Thyroid gland (tissue), 4 donors: ENCODE results near the gene CLDN4.
"Not testable (repeated sequence)": the region's sequence is repeated elsewhere in the genome, so short reads cannot be mapped to it uniquely, and the experiment has no call there.

Experiments used
- POLR2A ChIP-seq, 2 donors: fragments of 450-650 bp; IDR thresholded peaks; one replicate each; pipeline ENCODE4 v1.6.1; 2017; ENCODE audit warnings: antibody characterized with exemption in 2 of 2, mild to moderate bottlenecking in 2 of 2, moderate library complexity in 1 of 2
- TF ChIP-seq, protein P1 (sequence below), 6 experiments: fragments of 200-600 bp in 3 of 6; fragments of 450-650 bp in 3 of 6; sonication (generic) in 3 of 6; IDR thresholded peaks; one replicate each; pipeline ENCODE4 v1.5.1; 2016 to 2019; ENCODE audit warnings: antibody characterized with exemption in 6 of 6, mild to moderate bottlenecking in 2 of 6, inconsistent platforms in 1 of 6, moderate library complexity in 1 of 6

DNA sequence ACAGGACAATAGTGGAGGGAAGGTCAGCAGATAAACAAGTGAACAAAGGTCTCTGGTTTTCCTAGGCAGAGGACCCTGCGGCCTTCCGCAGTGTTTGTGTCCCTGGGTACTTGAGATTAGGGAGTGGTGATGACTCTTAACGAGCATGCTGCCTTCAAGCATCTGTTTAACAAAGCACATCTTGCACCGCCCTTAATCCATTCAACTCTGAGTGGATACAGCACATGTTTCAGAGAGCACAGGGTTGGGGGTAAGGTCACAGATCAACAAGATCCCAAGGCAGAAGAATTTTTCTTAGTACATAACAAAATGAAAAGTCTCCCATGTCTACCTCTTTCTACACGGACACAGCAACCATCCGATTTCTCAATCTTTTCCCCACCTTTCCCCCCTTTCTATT, 34.1 kb upstream of the CLDN4 start:
- TF ChIP-seq, protein P1, sequence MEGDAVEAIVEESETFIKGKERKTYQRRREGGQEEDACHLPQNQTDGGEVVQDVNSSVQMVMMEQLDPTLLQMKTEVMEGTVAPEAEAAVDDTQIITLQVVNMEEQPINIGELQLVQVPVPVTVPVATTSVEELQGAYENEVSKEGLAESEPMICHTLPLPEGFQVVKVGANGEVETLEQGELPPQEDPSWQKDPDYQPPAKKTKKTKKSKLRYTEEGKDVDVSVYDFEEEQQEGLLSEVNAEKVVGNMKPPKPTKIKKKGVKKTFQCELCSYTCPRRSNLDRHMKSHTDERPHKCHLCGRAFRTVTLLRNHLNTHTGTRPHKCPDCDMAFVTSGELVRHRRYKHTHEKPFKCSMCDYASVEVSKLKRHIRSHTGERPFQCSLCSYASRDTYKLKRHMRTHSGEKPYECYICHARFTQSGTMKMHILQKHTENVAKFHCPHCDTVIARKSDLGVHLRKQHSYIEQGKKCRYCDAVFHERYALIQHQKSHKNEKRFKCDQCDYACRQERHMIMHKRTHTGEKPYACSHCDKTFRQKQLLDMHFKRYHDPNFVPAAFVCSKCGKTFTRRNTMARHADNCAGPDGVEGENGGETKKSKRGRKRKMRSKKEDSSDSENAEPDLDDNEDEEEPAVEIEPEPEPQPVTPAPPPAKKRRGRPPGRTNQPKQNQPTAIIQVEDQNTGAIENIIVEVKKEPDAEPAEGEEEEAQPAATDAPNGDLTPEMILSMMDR (IDR thresholded peaks at IDR 0.05): not testable (repeated sequence)
- not testable (repeated sequence) for TF ChIP-seq POLR2A (IDR thresholded peaks at IDR 0.05)
